ENCODE results near the gene DNAH6. TPM values are rescaled to one million over a fixed set of nuclear protein-coding genes. Genes with fewer than 3 reads are reported as not detected.

DNAH6 gene
- total and polyA plus RNA-seq, 10 of the 15 experiments (the other 5 are each of a cell fraction or from before 2014, with no cell fraction given) = 0.07 to 1.0 (median 0.29) TPM

DNA sequence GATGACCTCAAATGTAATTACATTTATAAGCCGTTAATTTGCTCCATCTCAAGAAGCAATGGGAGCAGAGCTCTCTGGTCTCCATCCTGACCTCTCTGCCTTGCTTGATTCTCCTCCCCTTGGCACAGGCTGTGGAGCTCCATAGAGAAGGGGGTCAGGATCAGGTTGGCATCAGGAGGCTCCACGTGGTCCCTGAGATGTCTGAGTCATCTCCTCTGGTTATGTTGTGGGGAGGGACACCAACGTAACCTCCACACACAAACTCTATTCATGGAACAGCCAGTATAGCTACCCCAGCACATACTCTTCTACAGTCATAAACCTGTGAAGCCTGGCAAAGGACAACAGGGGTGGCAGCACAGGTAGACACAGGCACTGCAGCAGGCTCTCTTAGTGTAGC, 335.6 kb downstream of the DNAH6 start:
- POLR2A ChIA-PET = interaction anchor here (0.5 to 1.4 kb wide), 2 partner anchors 34 to 70 kb away, joined by 3 read pairs; no protein-coding TSS in a partner anchor
- no TSS peak for BruUV-seq (replicated peaks)
- SMC1A ChIA-PET (ENCODE audit: uncharacterized antibody, unreplicated experiment) = interaction anchor here (1.1 kb wide), 1 partner anchor 16 kb away, joined by 3 read pairs; no protein-coding TSS in a partner anchor
- no peak overlapping the region for H2AFZ ChIP-seq (ENCODE audit: control insufficient read depth, low read depth, low read length)
- H3K79me2 ChIP-seq (ENCODE audit: control insufficient read depth, insufficient read depth, low read length) = no peaks in the 10 kb centered on the region
- ATAC-seq (no peak), FAIRE-seq (no peak), DNase-seq (ENCODE audit: low read depth, low spot score) (no peak)
- WGBS (ENCODE audit: insufficient coverage, insufficient replicate concordance, low lambda C conversion rate, missing lambda C conversion rate) = 22% methylated on average over 3 of the region's 3 CpGs
- RAD21 ChIA-PET (ENCODE audit: unreplicated experiment) = interaction anchor here (0.7 kb wide), 1 partner anchor 74 kb away, joined by 3 read pairs; no protein-coding TSS in a partner anchor
- intact Hi-C loops (cut with micrococcal nuclease; ENCODE audit: unreplicated experiment) (no loop called here), in situ Hi-C loops (cut with MboI) (no loop called here)
- H3K36me3 ChIP-seq (ENCODE audit: control insufficient read depth in 2 of 2, insufficient read depth in 2 of 2, low read length in 1 of 2) = no peaks in the 10 kb centered on the region
- H3K4me2 ChIP-seq (ENCODE audit: control insufficient read depth, insufficient read depth) = no peak overlapping the region
- CTCF ChIA-PET = interaction anchor here (0.7 to 3.1 kb wide), 3 partner anchors 13 to 448 kb away, joined by 3 to 9 read pairs (median 3); no protein-coding TSS in a partner anchor
- H4K20me1 ChIP-seq (ENCODE audit: control insufficient read depth, insufficient read depth) = no peaks in the 10 kb centered on the region
- no peaks in the 10 kb centered on the region; the same call in 2 of the 3 replicates for H3K9me3 ChIP-seq (replicated peaks; ENCODE audit: control insufficient read depth, insufficient read depth, low read length)
- H3K27me3 ChIP-seq (replicated peaks in 1 of 2; ENCODE audit: control insufficient read depth in 2 of 2, insufficient read depth in 2 of 2, low read length in 1 of 2) = no peaks in the 10 kb centered on the region
- H3K27ac ChIP-seq (ENCODE audit: control insufficient read depth, insufficient read depth) = no peak overlapping the region
- H3K4me3 ChIP-seq = no peak overlapping the region
- no peak overlapping the region for H3K9ac ChIP-seq (ENCODE audit: control insufficient read depth, insufficient read depth, low read length)
- no peaks in the 10 kb centered on the region for H3K4me1 ChIP-seq (ENCODE audit: control insufficient read depth, insufficient read depth, low read length)
- TF ChIP-seq, protein P1, sequence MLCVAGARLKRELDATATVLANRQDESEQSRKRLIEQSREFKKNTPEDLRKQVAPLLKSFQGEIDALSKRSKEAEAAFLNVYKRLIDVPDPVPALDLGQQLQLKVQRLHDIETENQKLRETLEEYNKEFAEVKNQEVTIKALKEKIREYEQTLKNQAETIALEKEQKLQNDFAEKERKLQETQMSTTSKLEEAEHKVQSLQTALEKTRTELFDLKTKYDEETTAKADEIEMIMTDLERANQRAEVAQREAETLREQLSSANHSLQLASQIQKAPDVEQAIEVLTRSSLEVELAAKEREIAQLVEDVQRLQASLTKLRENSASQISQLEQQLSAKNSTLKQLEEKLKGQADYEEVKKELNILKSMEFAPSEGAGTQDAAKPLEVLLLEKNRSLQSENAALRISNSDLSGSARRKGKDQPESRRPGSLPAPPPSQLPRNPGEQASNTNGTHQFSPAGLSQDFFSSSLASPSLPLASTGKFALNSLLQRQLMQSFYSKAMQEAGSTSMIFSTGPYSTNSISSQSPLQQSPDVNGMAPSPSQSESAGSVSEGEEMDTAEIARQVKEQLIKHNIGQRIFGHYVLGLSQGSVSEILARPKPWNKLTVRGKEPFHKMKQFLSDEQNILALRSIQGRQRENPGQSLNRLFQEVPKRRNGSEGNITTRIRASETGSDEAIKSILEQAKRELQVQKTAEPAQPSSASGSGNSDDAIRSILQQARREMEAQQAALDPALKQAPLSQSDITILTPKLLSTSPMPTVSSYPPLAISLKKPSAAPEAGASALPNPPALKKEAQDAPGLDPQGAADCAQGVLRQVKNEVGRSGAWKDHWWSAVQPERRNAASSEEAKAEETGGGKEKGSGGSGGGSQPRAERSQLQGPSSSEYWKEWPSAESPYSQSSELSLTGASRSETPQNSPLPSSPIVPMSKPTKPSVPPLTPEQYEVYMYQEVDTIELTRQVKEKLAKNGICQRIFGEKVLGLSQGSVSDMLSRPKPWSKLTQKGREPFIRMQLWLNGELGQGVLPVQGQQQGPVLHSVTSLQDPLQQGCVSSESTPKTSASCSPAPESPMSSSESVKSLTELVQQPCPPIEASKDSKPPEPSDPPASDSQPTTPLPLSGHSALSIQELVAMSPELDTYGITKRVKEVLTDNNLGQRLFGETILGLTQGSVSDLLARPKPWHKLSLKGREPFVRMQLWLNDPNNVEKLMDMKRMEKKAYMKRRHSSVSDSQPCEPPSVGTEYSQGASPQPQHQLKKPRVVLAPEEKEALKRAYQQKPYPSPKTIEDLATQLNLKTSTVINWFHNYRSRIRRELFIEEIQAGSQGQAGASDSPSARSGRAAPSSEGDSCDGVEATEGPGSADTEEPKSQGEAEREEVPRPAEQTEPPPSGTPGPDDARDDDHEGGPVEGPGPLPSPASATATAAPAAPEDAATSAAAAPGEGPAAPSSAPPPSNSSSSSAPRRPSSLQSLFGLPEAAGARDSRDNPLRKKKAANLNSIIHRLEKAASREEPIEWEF (IDR thresholded peaks at IDR 0.05; ENCODE audit: insufficient replicate concordance, low read depth, low read length) = no peak
- TF ChIP-seq FOXM1 (IDR thresholded peaks at IDR 0.05; ENCODE audit: low read depth, low read length) (no peak), RCOR1 (conservative IDR thresholded peaks at IDR 0.05; ENCODE audit: low read depth, low read length) (no peak), HDAC2 (IDR thresholded peaks at IDR 0.05) (no peak), MYC (IDR thresholded peaks at IDR 0.05; ENCODE audit: insufficient read depth, insufficient read length, insufficient replicate concordance, low read length, severe bottlenecking) (no peak)
- TF ChIP-seq, protein P2, sequence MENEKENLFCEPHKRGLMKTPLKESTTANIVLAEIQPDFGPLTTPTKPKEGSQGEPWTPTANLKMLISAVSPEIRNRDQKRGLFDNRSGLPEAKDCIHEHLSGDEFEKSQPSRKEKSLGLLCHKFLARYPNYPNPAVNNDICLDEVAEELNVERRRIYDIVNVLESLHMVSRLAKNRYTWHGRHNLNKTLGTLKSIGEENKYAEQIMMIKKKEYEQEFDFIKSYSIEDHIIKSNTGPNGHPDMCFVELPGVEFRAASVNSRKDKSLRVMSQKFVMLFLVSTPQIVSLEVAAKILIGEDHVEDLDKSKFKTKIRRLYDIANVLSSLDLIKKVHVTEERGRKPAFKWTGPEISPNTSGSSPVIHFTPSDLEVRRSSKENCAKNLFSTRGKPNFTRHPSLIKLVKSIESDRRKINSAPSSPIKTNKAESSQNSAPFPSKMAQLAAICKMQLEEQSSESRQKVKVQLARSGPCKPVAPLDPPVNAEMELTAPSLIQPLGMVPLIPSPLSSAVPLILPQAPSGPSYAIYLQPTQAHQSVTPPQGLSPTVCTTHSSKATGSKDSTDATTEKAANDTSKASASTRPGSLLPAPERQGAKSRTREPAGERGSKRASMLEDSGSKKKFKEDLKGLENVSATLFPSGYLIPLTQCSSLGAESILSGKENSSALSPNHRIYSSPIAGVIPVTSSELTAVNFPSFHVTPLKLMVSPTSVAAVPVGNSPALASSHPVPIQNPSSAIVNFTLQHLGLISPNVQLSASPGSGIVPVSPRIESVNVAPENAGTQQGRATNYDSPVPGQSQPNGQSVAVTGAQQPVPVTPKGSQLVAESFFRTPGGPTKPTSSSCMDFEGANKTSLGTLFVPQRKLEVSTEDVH (IDR thresholded peaks at IDR 0.05; ENCODE audit: low read depth, partially characterized antibody) = no peak
- TF ChIP-seq, protein P3, sequence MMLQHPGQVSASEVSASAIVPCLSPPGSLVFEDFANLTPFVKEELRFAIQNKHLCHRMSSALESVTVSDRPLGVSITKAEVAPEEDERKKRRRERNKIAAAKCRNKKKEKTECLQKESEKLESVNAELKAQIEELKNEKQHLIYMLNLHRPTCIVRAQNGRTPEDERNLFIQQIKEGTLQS (IDR thresholded peaks at IDR 0.05; ENCODE audit: borderline replicate concordance, extremely low read depth, low read depth, low read length) = no peak
- TF ChIP-seq, protein P4, sequence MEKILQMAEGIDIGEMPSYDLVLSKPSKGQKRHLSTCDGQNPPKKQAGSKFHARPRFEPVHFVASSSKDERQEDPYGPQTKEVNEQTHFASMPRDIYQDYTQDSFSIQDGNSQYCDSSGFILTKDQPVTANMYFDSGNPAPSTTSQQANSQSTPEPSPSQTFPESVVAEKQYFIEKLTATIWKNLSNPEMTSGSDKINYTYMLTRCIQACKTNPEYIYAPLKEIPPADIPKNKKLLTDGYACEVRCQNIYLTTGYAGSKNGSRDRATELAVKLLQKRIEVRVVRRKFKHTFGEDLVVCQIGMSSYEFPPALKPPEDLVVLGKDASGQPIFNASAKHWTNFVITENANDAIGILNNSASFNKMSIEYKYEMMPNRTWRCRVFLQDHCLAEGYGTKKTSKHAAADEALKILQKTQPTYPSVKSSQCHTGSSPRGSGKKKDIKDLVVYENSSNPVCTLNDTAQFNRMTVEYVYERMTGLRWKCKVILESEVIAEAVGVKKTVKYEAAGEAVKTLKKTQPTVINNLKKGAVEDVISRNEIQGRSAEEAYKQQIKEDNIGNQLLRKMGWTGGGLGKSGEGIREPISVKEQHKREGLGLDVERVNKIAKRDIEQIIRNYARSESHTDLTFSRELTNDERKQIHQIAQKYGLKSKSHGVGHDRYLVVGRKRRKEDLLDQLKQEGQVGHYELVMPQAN (conservative IDR thresholded peaks at IDR 0.05) = no peak

Measured in GM12878 (cell line).